Thymus (tissue), 11 donors: ENCODE results near the gene CAPN13. TPM values are rescaled to one million over a fixed set of nuclear protein-coding genes. Genes with fewer than 3 reads are reported as not detected.

Source experiments
- DNase-seq, 9 donors: peaks; one replicate each; pipeline ENCODE4 v3.0.0-alpha.2; 2013; ENCODE audit warnings: low spot score in 9 of 9, low read depth in 6 of 9, missing footprints in 1 of 9
- H3K27ac ChIP-seq, 2 donors: one replicate each; pipeline ENCODE4 v1.5.1; 2013; ENCODE audit warnings: control low read depth in 1 of 2, low read depth in 1 of 2, low read length in 1 of 2, mild to moderate bottlenecking in 1 of 2, moderate library complexity in 1 of 2
- H3K27me3 ChIP-seq, 2 donors: one replicate each; pipeline ENCODE4 v1.5.1; 2013; ENCODE audit warnings: low read length in 1 of 2; ENCODE audit not compliant: control insufficient read depth in 2 of 2, insufficient read depth in 1 of 2
- H3K36me3 ChIP-seq, 2 donors: one replicate each; pipeline ENCODE4 v1.5.1; 2013; ENCODE audit warnings: low read length in 1 of 2, mild to moderate bottlenecking in 1 of 2, moderate library complexity in 1 of 2; ENCODE audit not compliant: control insufficient read depth in 2 of 2, insufficient read depth in 2 of 2
- H3K4me1 ChIP-seq, 2 donors: one replicate each; pipeline ENCODE4 v1.5.1; 2013; ENCODE audit warnings: low read length in 2 of 2; ENCODE audit not compliant: control insufficient read depth in 2 of 2, insufficient read depth in 2 of 2
- H3K4me3 ChIP-seq, 2 donors: one replicate each; pipeline ENCODE4 v1.5.1; 2013; ENCODE audit warnings: low read length in 2 of 2, control low read depth in 1 of 2, mild to moderate bottlenecking in 1 of 2
- H3K9me3 ChIP-seq, 2 donors: one replicate each; pipeline ENCODE4 v1.5.1; 2013; ENCODE audit warnings: low read length in 1 of 2, mild to moderate bottlenecking in 1 of 2; ENCODE audit not compliant: control insufficient read depth in 2 of 2, insufficient read depth in 1 of 2
- WGBS: extraction: QIAGEN DNeasy Blood & Tissue Kit; methylation state at CpG from one replicate; pipeline ENCODE4 v1.1.7; 2013; 5-methylcytosine and 5-hydroxymethylcytosine counted together
- polyA plus RNA-seq: library from polyadenylated mRNA; stranded (reverse); fragments of 200-250 nt; gene quantifications from one replicate; pipeline ENCODE4 v1.2.3, GENCODE V29; 2013
- total RNA-seq: library from RNA; stranded (reverse); fragments of 120-200 nt; gene quantifications from one replicate; pipeline ENCODE4 v1.2.4, GENCODE V29; 2013
- donor health status: healthy.

CAPN13 gene
- total and polyA plus RNA-seq, 2 donors: 0.05 to 0.25 TPM

DNA sequence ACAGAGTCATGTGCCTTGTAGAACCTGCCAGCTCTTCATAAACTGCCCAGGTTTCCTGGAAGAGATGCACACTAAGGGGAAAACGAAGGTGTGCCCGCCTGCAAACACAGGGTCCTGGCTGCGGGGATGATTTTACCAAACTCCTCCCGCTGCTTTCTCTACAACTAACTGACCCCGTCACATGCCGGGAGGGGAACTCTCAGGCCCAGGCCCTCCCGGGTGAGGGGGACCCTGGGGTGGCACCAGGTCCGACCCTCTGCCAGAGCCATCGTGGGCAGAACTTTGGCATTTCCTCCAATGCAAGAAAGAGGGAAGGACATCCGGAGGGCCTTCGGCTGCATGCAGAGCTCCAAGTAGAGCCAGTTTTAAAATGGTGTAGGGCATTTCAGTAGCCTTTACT, 28.6 kb downstream of the CAPN13 start:
- H3K27ac ChIP-seq: no peak overlapping the region
- no peaks in the 10 kb centered on the region for H3K4me1 ChIP-seq
- no peak for DNase-seq
- no peaks in the 10 kb centered on the region for H3K27me3 ChIP-seq
- 98% methylated on average over 11 of the region's 11 CpGs for WGBS
- no peaks in the 10 kb centered on the region for H3K36me3 ChIP-seq
- H3K9me3 ChIP-seq: no peaks in the 10 kb centered on the region
- no peak overlapping the region for H3K4me3 ChIP-seq

GRCh38 chr2:30777661-30778505, 29.4 kb downstream of the CAPN13 start:
- Histone ChIP-seq H3K27me3 (no peaks in the 10 kb centered on the region), H3K4me1 (no peaks in the 10 kb centered on the region), H3K27ac (no peak overlapping the region), H3K9me3 (no peaks in the 10 kb centered on the region), H3K36me3 (no peaks in the 10 kb centered on the region), H3K4me3 (no peak overlapping the region)
- WGBS: 95% methylated on average over 12 of the region's 12 CpGs
- DNase-seq: no peak

DNA sequence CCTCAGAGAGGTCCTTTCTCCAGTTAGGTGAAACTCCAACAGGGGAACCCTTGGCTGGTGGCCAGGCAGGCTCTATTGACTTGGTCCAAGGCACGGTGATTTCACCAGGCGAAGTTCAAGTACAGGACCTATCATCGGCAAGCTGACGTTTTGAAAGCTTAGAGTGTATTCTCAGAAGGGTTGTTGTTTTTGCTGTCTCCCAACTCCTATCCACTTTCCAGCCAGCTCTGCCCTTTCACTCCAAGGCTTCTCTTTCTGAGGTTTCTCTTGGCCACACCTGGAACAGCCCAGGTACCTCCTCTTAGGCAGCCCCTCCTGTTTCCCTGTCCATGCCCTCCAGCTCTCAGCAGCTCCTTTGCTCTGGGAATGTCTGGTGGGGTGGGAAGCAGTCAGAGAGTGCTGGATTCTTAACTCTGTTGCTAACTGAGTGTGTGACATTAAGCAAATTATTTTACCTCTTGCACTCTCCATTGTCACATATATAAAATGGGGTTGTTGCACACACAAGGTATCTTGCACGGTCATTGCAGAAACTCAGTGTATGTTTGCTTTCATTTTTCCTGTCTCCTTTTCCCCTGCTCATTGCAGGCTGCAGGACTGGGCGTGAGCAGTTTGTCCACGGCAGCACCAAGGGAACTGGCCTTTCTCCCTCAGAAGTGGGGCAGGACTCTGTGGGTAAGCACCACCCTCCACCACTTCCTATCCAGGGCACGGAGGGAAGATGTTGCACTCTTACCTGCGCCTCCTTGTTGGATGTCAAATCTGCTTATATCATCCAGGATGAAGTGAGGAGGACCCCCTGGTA, 30.2 kb downstream of the CAPN13 start:
- H3K9me3 ChIP-seq: no peaks in the 10 kb centered on the region
- no peak overlapping the region for H3K27ac ChIP-seq
- no peak overlapping the region for H3K4me3 ChIP-seq
- H3K4me1 ChIP-seq: no peaks in the 10 kb centered on the region
- DNase-seq: no peak
- no peaks in the 10 kb centered on the region for H3K36me3 ChIP-seq
- H3K27me3 ChIP-seq: no peaks in the 10 kb centered on the region
- 80% methylated on average over 9 of the region's 9 CpGs for WGBS

DNA sequence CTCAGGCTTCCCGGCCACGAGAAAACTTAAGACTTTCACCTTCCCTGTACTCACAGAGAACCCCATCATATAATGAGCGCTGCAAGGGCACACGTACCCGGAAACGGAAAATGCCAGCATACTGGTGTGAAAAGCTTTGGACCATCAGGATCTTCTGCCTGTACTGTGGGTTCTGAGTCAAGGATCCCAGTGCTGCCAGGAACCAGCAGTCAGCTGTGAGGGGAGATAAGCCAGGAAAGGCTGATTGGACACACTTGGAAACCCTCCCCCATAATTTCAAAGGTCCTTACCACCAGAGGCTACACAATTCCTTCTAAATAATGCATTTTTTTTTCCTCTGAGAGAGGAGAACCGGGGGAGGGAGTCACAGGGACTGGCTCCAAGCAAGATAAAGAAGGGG, 31.4 kb downstream of the CAPN13 start:
- Histone ChIP-seq H3K27ac (no peak overlapping the region), H3K4me3 (no peak overlapping the region)
- no peak for DNase-seq

DNA sequence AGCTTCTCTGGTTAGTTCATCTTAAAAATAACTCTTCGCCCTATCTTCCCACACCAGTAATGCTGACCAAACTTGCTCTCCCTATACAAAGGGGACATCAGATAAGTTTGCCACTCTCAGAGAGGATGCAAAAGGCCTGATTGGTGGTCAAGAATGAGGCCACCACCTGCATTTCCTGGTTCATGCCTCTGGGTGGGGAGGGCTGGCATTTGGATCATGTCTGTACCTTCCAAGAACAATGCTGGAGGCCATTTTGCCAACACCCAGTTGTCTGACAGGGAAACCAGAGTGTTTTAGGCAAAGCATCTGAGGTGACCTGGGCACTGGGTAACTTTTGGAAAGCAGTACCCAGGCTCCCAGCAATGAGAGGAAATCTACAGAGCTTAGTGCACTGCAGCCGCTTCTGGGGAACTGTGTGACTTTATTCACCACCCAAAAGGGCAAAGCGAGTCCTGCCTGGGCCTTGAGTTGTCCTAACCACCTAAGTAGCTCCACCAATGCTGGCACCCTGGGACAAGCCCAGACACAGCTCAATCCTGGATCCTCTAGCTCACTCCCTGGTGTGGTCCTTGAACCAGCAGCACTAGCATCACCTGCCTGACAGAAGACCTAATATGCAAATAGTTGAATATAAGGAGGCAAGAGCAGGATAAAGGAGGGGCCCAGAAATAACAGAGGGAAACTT, 35.1 kb downstream of the CAPN13 start:
- Histone ChIP-seq H3K36me3 (no peaks in the 10 kb centered on the region), H3K27ac (no peak overlapping the region), H3K4me3 (no peak overlapping the region), H3K9me3 (no peaks in the 10 kb centered on the region), H3K27me3 (no peaks in the 10 kb centered on the region), H3K4me1 (peaks cover 0 to 8% of the 10 kb centered on the region in 2 donors)
- WGBS: 97% methylated on average over 3 of the region's 3 CpGs
- DNase-seq: no peak

More for the DNA sequence above, 31.4 kb downstream of the CAPN13 start:
- Histone ChIP-seq H3K36me3 (no peaks in the 10 kb centered on the region), H3K9me3 (no peaks in the 10 kb centered on the region), H3K27me3 (no peaks in the 10 kb centered on the region), H3K4me1 (no peaks in the 10 kb centered on the region)
- WGBS: 38% methylated on average over 7 of the region's 7 CpGs

DNA sequence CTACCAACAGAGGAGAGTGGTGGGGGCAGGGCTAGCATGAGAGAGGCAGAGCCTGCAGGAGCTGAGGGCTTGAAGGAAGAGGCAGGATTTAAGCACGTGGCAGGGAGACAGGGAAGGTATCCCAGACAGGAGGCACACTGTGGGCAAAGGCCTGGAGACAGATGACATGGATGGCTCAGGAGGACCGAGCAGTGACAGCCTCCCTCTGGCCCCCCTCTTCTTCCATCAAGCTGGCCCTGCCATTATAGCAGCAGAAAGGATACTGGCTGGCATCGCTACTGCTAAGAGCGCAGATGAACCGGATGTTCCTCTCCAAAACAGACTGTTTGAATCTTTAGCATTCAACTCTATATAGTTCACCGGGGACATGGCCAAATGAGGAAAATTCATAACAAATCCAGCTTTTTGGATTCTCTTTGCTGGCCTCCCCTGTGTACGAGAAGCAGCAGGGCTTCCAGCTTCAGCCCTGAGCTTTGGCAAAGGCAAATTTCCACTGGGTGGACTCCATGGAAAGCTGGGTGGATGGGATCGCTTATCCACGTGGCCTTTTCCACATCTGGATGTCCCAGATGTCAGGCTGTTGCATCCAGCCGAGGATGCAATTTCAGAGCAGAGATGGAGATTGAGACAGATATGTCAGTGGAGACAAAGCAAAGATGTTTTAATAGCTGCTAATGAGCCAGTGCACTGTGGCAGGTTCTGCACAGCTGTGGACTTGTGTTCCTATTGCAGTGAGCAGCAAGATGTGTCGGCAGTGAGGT, 36.2 kb downstream of the CAPN13 start:
- no peaks in the 10 kb centered on the region for H3K27me3 ChIP-seq
- WGBS: 96% methylated on average over 11 of the region's 11 CpGs

GRCh38 chr2:30769891-30770462, 37.3 kb downstream of the CAPN13 start:
- WGBS: 92% methylated on average over 10 of the region's 10 CpGs
- H3K4me1 ChIP-seq: peaks cover 0 to 28% of the 10 kb centered on the region in 2 donors
- H3K36me3 ChIP-seq: no peaks in the 10 kb centered on the region
- no peak overlapping the region for H3K4me3 ChIP-seq
- H3K27ac ChIP-seq: no peak overlapping the region
- H3K9me3 ChIP-seq: no peaks in the 10 kb centered on the region
- no peaks in the 10 kb centered on the region for H3K27me3 ChIP-seq
- no peak for DNase-seq

More for the DNA sequence above, 36.2 kb downstream of the CAPN13 start:
- peaks cover 0 to 18% of the 10 kb centered on the region in 2 donors for H3K4me1 ChIP-seq
- DNase-seq: no peak
- no peaks in the 10 kb centered on the region for H3K9me3 ChIP-seq
- no peak overlapping the region for H3K4me3 ChIP-seq
- H3K36me3 ChIP-seq: no peaks in the 10 kb centered on the region
- no peak overlapping the region for H3K27ac ChIP-seq

DNA sequence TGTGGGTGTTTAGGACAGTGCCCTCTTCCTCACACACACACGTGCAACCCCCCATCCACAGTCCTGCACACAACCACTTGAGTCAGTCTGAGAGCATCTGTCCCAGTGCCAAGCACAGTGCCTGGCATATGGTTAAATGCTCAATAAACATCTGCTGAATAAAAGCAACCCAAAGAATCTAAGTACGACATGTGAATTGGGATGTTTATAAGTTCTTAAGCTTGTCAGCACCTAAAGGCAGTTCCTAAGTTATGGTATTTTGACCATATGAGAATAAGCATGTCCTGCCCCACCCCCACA, 37.8 kb downstream of the CAPN13 start:
- H3K9me3 ChIP-seq: no peaks in the 10 kb centered on the region
- H3K27me3 ChIP-seq: no peaks in the 10 kb centered on the region
- no peak for DNase-seq
- peaks cover 0 to 30% of the 10 kb centered on the region in 2 donors for H3K4me1 ChIP-seq
- WGBS: 92% methylated on average over 2 of the region's 2 CpGs
- H3K4me3 ChIP-seq: no peak overlapping the region
- no peak overlapping the region for H3K27ac ChIP-seq
- H3K36me3 ChIP-seq: no peaks in the 10 kb centered on the region
